HCT116 (cell line): ENCODE measurements around the gene LRP1B. TPM values are rescaled to one million over a fixed set of nuclear protein-coding genes. Genes with fewer than 3 reads are reported as not detected.

ENCODE experiments used
- ATAC-seq: fragments of 200-7000 bp; cut with Tn5 transposase; 2 replicates; pipeline ENCODE4 v1.9.1; 2020; ENCODE audit warnings: mild to moderate bottlenecking, moderate library complexity
- BruUV-seq: library from RNA; stranded (reverse); fragments of 400-500 nt; replicated peaks from 2 replicates; lab custom pipeline; 2021; lab: Mats Ljungman, UMichigan
- CTCF ChIA-PET: fragments of 300-600 bp; sonication (Branson Sonifier 250); formaldehyde crosslinking; loops from one replicate; lab custom pipeline; 2021; ENCODE audit warnings: antibody characterized with exemption; lab: Charles Lee
- POLR2A ChIA-PET: fragments of 300-600, 350-600 bp; sonication (Branson Sonifier 250); formaldehyde crosslinking; loops from one replicate; lab custom pipeline; 2021; ENCODE audit warnings: antibody characterized with exemption; lab: Charles Lee
- RAD21 ChIA-PET, 2 experiments: fragments of 300-600 bp; sonication (Branson Sonifier 250); formaldehyde crosslinking; loops; one replicate each; lab custom pipeline; 2023; ENCODE audit warnings: low total read pairs in 2 of 2; ENCODE audit not compliant: uncharacterized antibody in 2 of 2, unreplicated experiment in 2 of 2, low non-redundant PET in 1 of 2; lab: Charles Lee
- DNase-seq: peaks from one replicate; pipeline ENCODE4 v3.0.0-alpha.2; 2010; ENCODE audit warnings: low read depth, low spot score
- H2AFZ ChIP-seq: fragments of 200-600 bp; shearing (Covaris generic), sonication (generic); 2 replicates; pipeline ENCODE4 v1.6.1; 2017; ENCODE audit warnings: low read depth, mixed run types, mixed read lengths, antibody characterized with exemption, low read length; ENCODE audit not compliant: poor library complexity, severe bottlenecking
- H3K27ac ChIP-seq: 2 replicates; pipeline ENCODE4 v1.5.1; 2012; ENCODE audit warnings: low read depth, low read length
- H3K27me3 ChIP-seq: fragments of 200-600 bp; sonication (generic); 2 replicates; pipeline ENCODE4 v1.6.1; 2016; ENCODE audit warnings: mixed run types, low read length, mixed read lengths; ENCODE audit not compliant: insufficient read depth
- H3K36me3 ChIP-seq, 2 experiments: fragments of 200-500 bp in 1 of 2; fragments of 200-600 bp in 1 of 2; sonication (Bioruptor generic) in 1 of 2; sonication (generic) in 1 of 2; 2 replicates each; pipeline versions ENCODE4 v1.5.1 to v1.6.1; 2014 to 2016; ENCODE audit warnings: low read length in 2 of 2, inconsistent platforms in 1 of 2, mixed read lengths in 1 of 2, mixed run types in 1 of 2; ENCODE audit not compliant: insufficient read depth in 2 of 2, control insufficient read depth in 1 of 2
- H3K4me1 ChIP-seq, 2 experiments: fragments of 200-600 bp in 1 of 2; sonication (generic) in 1 of 2; 2 replicates each; pipeline versions ENCODE4 v1.5.1 to v1.6.1; 2012 to 2017; ENCODE audit warnings: low read length in 2 of 2, inconsistent platforms in 1 of 2, mild to moderate bottlenecking in 1 of 2, mixed read lengths in 1 of 2, mixed run types in 1 of 2, moderate library complexity in 1 of 2; ENCODE audit not compliant: insufficient read depth in 2 of 2, control insufficient read depth in 1 of 2
- H3K4me2 ChIP-seq: fragments of 200-600 bp; sonication (generic); 2 replicates; pipeline ENCODE4 v1.6.1; 2017; ENCODE audit warnings: mixed run types, low read length, mixed read lengths
- H3K4me3 ChIP-seq, 2 experiments: fragments of 200-600 bp in 1 of 2; sonication (generic) in 1 of 2; replicated peaks in 1 of 2; 2 replicates each; pipeline ENCODE4 v1.5.1; 2011 to 2016; ENCODE audit warnings: low read length in 2 of 2, control low read depth in 1 of 2, low read depth in 1 of 2, mild to moderate bottlenecking in 1 of 2, mixed read lengths in 1 of 2, mixed run types in 1 of 2
- H3K79me2 ChIP-seq: fragments of 200-600 bp; sonication (generic); 2 replicates; pipeline ENCODE4 v1.6.1; 2017; ENCODE audit warnings: mild to moderate bottlenecking, mixed run types, low read length, moderate library complexity, mixed read lengths; ENCODE audit not compliant: insufficient read depth
- H3K9ac ChIP-seq: fragments of 200-600 bp; sonication (generic); 2 replicates; pipeline ENCODE4 v1.6.1; 2016; ENCODE audit warnings: low read length, mixed read lengths
- H3K9me2 ChIP-seq: fragments of 200-600 bp; sonication (generic), shearing (Covaris generic); 2 replicates; pipeline ENCODE4 v1.6.1; 2017; ENCODE audit warnings: mixed run types, mild to moderate bottlenecking, moderate library complexity; ENCODE audit not compliant: insufficient read depth
- H3K9me3 ChIP-seq, 2 experiments: fragments of 200-500 bp in 1 of 2; fragments of 200-600 bp in 1 of 2; sonication (Bioruptor generic) in 1 of 2; sonication (generic) in 1 of 2; 2 replicates each; pipeline ENCODE4 v1.6.1; 2014 to 2017; ENCODE audit warnings: low read length in 2 of 2, mixed read lengths in 2 of 2, inconsistent platforms in 1 of 2, low read depth in 1 of 2, mild to moderate bottlenecking in 1 of 2, mixed run types in 1 of 2, moderate library complexity in 1 of 2; ENCODE audit not compliant: control insufficient read depth in 1 of 2, insufficient read depth in 1 of 2
- H4K20me1 ChIP-seq: fragments of 200-600 bp; sonication (generic), shearing (Covaris generic); 2 replicates; pipeline ENCODE4 v1.6.1; 2017; ENCODE audit warnings: mixed run types, mild to moderate bottlenecking, moderate library complexity; ENCODE audit not compliant: insufficient read depth
- ATF3 ChIP-seq: IDR thresholded peaks from 2 replicates; pipeline ENCODE4 v1.6.1; 2012
- EGR1 ChIP-seq: IDR thresholded peaks from 2 replicates; pipeline ENCODE4 v1.6.1; 2012; ENCODE audit warnings: low read depth
- EZH2phosphoT487 ChIP-seq: fragments of 200-600 bp; IDR thresholded peaks from 2 replicates; pipeline ENCODE4 v1.6.1; 2018; ENCODE audit warnings: antibody characterized with exemption, borderline replicate concordance
- JUND ChIP-seq: IDR thresholded peaks from 2 replicates; pipeline ENCODE4 v1.6.1; 2012
- MAX ChIP-seq: IDR thresholded peaks from 2 replicates; pipeline ENCODE4 v1.6.1; 2012
- POLR2A ChIP-seq: IDR thresholded peaks from 2 replicates; pipeline ENCODE4 v1.7.0; 2011; ENCODE audit warnings: borderline replicate concordance; ENCODE audit not compliant: insufficient read depth, insufficient read length; ENCODE audit errors: extremely low read depth
- POLR2AphosphoS5 ChIP-seq: IDR thresholded peaks from 2 replicates; pipeline ENCODE4 v1.6.1; 2011; ENCODE audit warnings: mild to moderate bottlenecking, low read depth, low read length, moderate library complexity
- SIN3A ChIP-seq: IDR thresholded peaks from 2 replicates; pipeline ENCODE4 v1.6.1; 2012; ENCODE audit warnings: low read depth
- TCF7L2 ChIP-seq: IDR thresholded peaks from 2 replicates; pipeline ENCODE4 v1.7.0; 2011; ENCODE audit warnings: borderline replicate concordance, inconsistent platforms; ENCODE audit not compliant: insufficient read depth, insufficient read length; ENCODE audit errors: extremely low read depth
- ZFX ChIP-seq: fragments of 450-650 bp; IDR thresholded peaks from 2 replicates; pipeline ENCODE4 v1.6.1; 2017
- ZNF274 ChIP-seq: fragments of 200-500 bp; sonication (Bioruptor generic); IDR thresholded peaks from 2 replicates; pipeline ENCODE4 v1.6.1; 2014; ENCODE audit warnings: mild to moderate bottlenecking, low read depth, low read length, inconsistent platforms
- intact Hi-C: fragments of 100-400 bp; cut with micrococcal nuclease; formaldehyde crosslinking; loops from 2 replicates; pipeline ENCODE4 v1.10.0; 2022
- total RNA-seq: library from RNA; stranded (reverse); gene quantifications from one replicate; pipeline ENCODE4 v1.2.1, GENCODE V29; 2021; ENCODE audit not compliant: unreplicated experiment
- TF ChIP-seq, protein P1 (sequence below): IDR thresholded peaks from 2 replicates; pipeline ENCODE4 v1.6.1; 2011; ENCODE audit warnings: mild to moderate bottlenecking, low read length, moderate library complexity; ENCODE audit not compliant: insufficient replicate concordance; ENCODE audit errors: extremely low read depth
- TF ChIP-seq, protein P2 (sequence below), 3 experiments: fragments of 200-600 bp in 1 of 3; sonication (generic) in 1 of 3; IDR thresholded peaks in 2 of 3; conservative IDR thresholded peaks in 1 of 3; 2 replicates each; pipeline ENCODE4 v1.5.1; 2012 to 2017; ENCODE audit warnings: low read depth in 2 of 3, low read length in 2 of 3, antibody characterized with exemption in 1 of 3, borderline replicate concordance in 1 of 3, control low read depth in 1 of 3, mild to moderate bottlenecking in 1 of 3, mixed read lengths in 1 of 3, mixed run types in 1 of 3, moderate library complexity in 1 of 3; ENCODE audit not compliant: insufficient read depth in 1 of 3

LRP1B gene
- total RNA-seq, 1 experiment from 2014 or later = 0.34 TPM

GRCh38 chr2:141021109-141021508 is 1109.7 kb downstream of the LRP1B start:
- CTCF ChIA-PET = no interaction called here
- no peak for TF ChIP-seq ZFX
- no peak for TF ChIP-seq JUND
- Histone ChIP-seq H3K4me1 (peaks cover 0 to 5% of the 10 kb centered on the region in 2 experiments; a peak in 1 of 4 replicates), H3K27me3 (no peaks in the 10 kb centered on the region), H3K9me2 (no peaks in the 10 kb centered on the region), H3K4me3 (no peak overlapping the region), H3K9ac (no peak overlapping the region), H4K20me1 (no peaks in the 10 kb centered on the region), H3K27ac (no peak overlapping the region), H3K79me2 (no peaks in the 10 kb centered on the region), H3K4me2 (0 out of 2 replicates have a peak overlapping the region, but pooled peaks have one; percentile 2), H3K9me3 (no peaks in the 10 kb centered on the region), H3K36me3 (no peaks in the 10 kb centered on the region), H2AFZ (peak overlapping the region; percentile 45)
- POLR2A ChIA-PET = no interaction called here
- intact Hi-C loops = no loop called here
- ATAC-seq (no peak), DNase-seq (no peak)
- no TSS peak for BruUV-seq
- RAD21 ChIA-PET = no interaction called here

- no peak overlapping the region for H3K9ac ChIP-seq
- H3K9me2 ChIP-seq = no peaks in the 10 kb centered on the region
- TF ChIP-seq, protein P1, sequence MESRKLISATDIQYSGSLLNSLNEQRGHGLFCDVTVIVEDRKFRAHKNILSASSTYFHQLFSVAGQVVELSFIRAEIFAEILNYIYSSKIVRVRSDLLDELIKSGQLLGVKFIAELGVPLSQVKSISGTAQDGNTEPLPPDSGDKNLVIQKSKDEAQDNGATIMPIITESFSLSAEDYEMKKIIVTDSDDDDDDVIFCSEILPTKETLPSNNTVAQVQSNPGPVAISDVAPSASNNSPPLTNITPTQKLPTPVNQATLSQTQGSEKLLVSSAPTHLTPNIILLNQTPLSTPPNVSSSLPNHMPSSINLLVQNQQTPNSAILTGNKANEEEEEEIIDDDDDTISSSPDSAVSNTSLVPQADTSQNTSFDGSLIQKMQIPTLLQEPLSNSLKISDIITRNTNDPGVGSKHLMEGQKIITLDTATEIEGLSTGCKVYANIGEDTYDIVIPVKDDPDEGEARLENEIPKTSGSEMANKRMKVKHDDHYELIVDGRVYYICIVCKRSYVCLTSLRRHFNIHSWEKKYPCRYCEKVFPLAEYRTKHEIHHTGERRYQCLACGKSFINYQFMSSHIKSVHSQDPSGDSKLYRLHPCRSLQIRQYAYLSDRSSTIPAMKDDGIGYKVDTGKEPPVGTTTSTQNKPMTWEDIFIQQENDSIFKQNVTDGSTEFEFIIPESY = no peak
- TF ChIP-seq ATF3 = no peak
- no peak for TF ChIP-seq MAX
- no peak for TF ChIP-seq ZNF274
- no peak for TF ChIP-seq ZFX
- no peak for TF ChIP-seq JUND
- TF ChIP-seq EGR1 = no peak
- TF ChIP-seq SIN3A = no peak
- TF ChIP-seq EZH2phosphoT487 = no peak
- no peak for TF ChIP-seq TCF7L2
- TF ChIP-seq, protein P2, sequence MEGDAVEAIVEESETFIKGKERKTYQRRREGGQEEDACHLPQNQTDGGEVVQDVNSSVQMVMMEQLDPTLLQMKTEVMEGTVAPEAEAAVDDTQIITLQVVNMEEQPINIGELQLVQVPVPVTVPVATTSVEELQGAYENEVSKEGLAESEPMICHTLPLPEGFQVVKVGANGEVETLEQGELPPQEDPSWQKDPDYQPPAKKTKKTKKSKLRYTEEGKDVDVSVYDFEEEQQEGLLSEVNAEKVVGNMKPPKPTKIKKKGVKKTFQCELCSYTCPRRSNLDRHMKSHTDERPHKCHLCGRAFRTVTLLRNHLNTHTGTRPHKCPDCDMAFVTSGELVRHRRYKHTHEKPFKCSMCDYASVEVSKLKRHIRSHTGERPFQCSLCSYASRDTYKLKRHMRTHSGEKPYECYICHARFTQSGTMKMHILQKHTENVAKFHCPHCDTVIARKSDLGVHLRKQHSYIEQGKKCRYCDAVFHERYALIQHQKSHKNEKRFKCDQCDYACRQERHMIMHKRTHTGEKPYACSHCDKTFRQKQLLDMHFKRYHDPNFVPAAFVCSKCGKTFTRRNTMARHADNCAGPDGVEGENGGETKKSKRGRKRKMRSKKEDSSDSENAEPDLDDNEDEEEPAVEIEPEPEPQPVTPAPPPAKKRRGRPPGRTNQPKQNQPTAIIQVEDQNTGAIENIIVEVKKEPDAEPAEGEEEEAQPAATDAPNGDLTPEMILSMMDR (IDR thresholded peaks at IDR 0.05 in 2 of 3, conservative IDR thresholded peaks at IDR 0.05 in 1 of 3; ENCODE audit: borderline replicate concordance in 1 of 3, insufficient read depth in 1 of 3, low read depth in 2 of 3, low read length in 2 of 3) = no peak
- TF ChIP-seq POLR2AphosphoS5 = no peak
- no peak for TF ChIP-seq POLR2A
- TF ChIP-seq, all 23 proteins: peak for 0
- Histone ChIP-seq H3K4me3 (no peak overlapping the region), H4K20me1 (no peaks in the 10 kb centered on the region), H3K36me3 (no peaks in the 10 kb centered on the region), H3K27ac (no peak overlapping the region), H3K4me1 (peaks cover 0 to 5% of the 10 kb centered on the region in 2 experiments; a peak in 1 of 4 replicates), H3K27me3 (no peaks in the 10 kb centered on the region), H3K9me3 (no peaks in the 10 kb centered on the region), H3K4me2 (no peak overlapping the region), H3K79me2 (no peaks in the 10 kb centered on the region), H2AFZ (no peak overlapping the region)
- intact Hi-C loops = no loop called here
- ATAC-seq = no peak
- CTCF ChIA-PET = no interaction called here
- BruUV-seq = no TSS peak
- no peak for DNase-seq
- POLR2A ChIA-PET = no interaction called here
- RAD21 ChIA-PET = no interaction called here
These were observed 1110.5 kb downstream of the LRP1B start for GRCh38 chr2:141020346-141020745.
